GM12865 (cell line): ENCODE results near the gene CELSR1.

Source experiments
- DNase-seq: peaks from one replicate; pipeline ENCODE4 v3.0.0; 2010; ENCODE audit warnings: low read depth
- H3K4me3 ChIP-seq: 2 replicates; pipeline ENCODE4 v1.5.1; 2011; ENCODE audit warnings: mild to moderate bottlenecking, low read depth, low read length, control low read depth
- CTCF ChIP-seq: IDR thresholded peaks from 2 replicates; pipeline ENCODE4 v1.5.1; 2011; ENCODE audit warnings: low read length, control low read depth, low read depth, inconsistent platforms; ENCODE audit not compliant: insufficient read depth; ENCODE audit errors: missing control alignments

CELSR1 gene

GRCh38 chr22:46348099-46348695, 189.2 kb downstream of the CELSR1 start:
- TF ChIP-seq CTCF, result no peak
- no peak for DNase-seq
- H3K4me3 ChIP-seq, result no peak overlapping the region

- H3K4me3 ChIP-seq, result no peak overlapping the region
- no peak for TF ChIP-seq CTCF
- no peak for DNase-seq
Measured at GRCh38 chr22:46347646-46348045, 189.8 kb downstream of the CELSR1 start.

GRCh38 chr22:46346680-46347405, 190.6 kb downstream of the CELSR1 start:
- H3K4me3 ChIP-seq, result no peak overlapping the region
- DNase-seq, result no peak
- TF ChIP-seq CTCF, result no peak

GRCh38 chr22:46340676-46341075, 196.7 kb downstream of the CELSR1 start:
- TF ChIP-seq CTCF, result no peak
- no peak for DNase-seq
- H3K4me3 ChIP-seq, result no peak overlapping the region

- TF ChIP-seq CTCF, result no peak
Measured at GRCh38 chr22:46339956-46340355, 197.5 kb downstream of the CELSR1 start.

GRCh38 chr22:46338636-46339035, 198.8 kb downstream of the CELSR1 start:
- DNase-seq, result no peak
- no peak for TF ChIP-seq CTCF
- H3K4me3 ChIP-seq, result no peak overlapping the region

More at GRCh38 chr22:46339956-46340355, 197.5 kb downstream of the CELSR1 start:
- DNase-seq, result no peak
- no peak overlapping the region for H3K4me3 ChIP-seq
